A673 (cell line): ENCODE data around the gene MAST3. TPM values are rescaled to one million over a fixed set of nuclear protein-coding genes. Genes with fewer than 3 reads are reported as not detected.
A peak's percentile ranks its signal among the peaks of the same experiment; 100 is the strongest.

Experiments
- BruUV-seq: library from RNA; stranded (reverse); fragments of 400-500 nt; replicated peaks from 2 replicates; lab custom pipeline; 2021; lab: Mats Ljungman, UMichigan
- CTCF ChIA-PET: fragments of 300-600 bp; sonication (Branson Sonifier 250); formaldehyde crosslinking; loops from one replicate; lab custom pipeline; 2022; ENCODE audit warnings: antibody characterized with exemption; lab: Charles Lee
- POLR2A ChIA-PET: fragments of 300-600 bp; sonication (Branson Sonifier 250); formaldehyde crosslinking; loops from one replicate; lab custom pipeline; 2022; ENCODE audit warnings: antibody characterized with exemption; ENCODE audit not compliant: low non-redundant PET; lab: Charles Lee
- DNase-seq: peaks from one replicate; pipeline ENCODE4 v3.0.0-alpha.2; 2015; ENCODE audit warnings: low spot score
- H3K27ac ChIP-seq: fragments of 200-600 bp; sonication (generic); 2 replicates; pipeline ENCODE4 v1.5.1; 2016; ENCODE audit warnings: mixed run types, low read depth, mild to moderate bottlenecking, mixed read lengths, antibody characterized with exemption, low read length; ENCODE audit not compliant: poor library complexity, severe bottlenecking
- H3K27me3 ChIP-seq: fragments of 200-600 bp; sonication (generic); replicated peaks from 2 replicates; pipeline ENCODE4 v1.6.1; 2017; ENCODE audit warnings: mixed run types, low read depth, mild to moderate bottlenecking, mixed read lengths, antibody characterized with exemption, low read length; ENCODE audit not compliant: insufficient read depth, poor library complexity
- H3K36me3 ChIP-seq: fragments of 200-600 bp; sonication (generic); 2 replicates; pipeline ENCODE4 v1.6.1; 2016; ENCODE audit warnings: mixed run types, mild to moderate bottlenecking, mixed read lengths, antibody characterized with exemption, low read length; ENCODE audit not compliant: insufficient read depth, poor library complexity, severe bottlenecking
- H3K4me1 ChIP-seq: fragments of 200-600 bp; sonication (generic); 2 replicates; pipeline ENCODE4 v1.6.1; 2017; ENCODE audit warnings: mixed run types, mild to moderate bottlenecking, mixed read lengths, antibody characterized with exemption, low read length; ENCODE audit not compliant: insufficient read depth, poor library complexity, severe bottlenecking
- H3K4me3 ChIP-seq: fragments of 200-600 bp; sonication (generic); 2 replicates; pipeline ENCODE4 v1.5.1; 2016; ENCODE audit warnings: low read depth, mixed run types, mild to moderate bottlenecking, mixed read lengths, low read length; ENCODE audit not compliant: poor library complexity, severe bottlenecking
- H3K9me3 ChIP-seq: fragments of 200-600 bp; sonication (generic); 2 replicates; pipeline ENCODE4 v1.6.1; 2016; ENCODE audit warnings: mixed run types, low read depth, mild to moderate bottlenecking, mixed read lengths, antibody characterized with exemption, low read length; ENCODE audit not compliant: poor library complexity, severe bottlenecking
- EZH2 ChIP-seq: fragments of 200-600 bp; sonication (generic); IDR thresholded peaks from 2 replicates; pipeline ENCODE4 v1.6.1; 2017; ENCODE audit warnings: borderline replicate concordance, low read depth, mild to moderate bottlenecking, mixed read lengths, antibody characterized with exemption, low read length; ENCODE audit not compliant: poor library complexity, severe bottlenecking
- intact Hi-C: fragments of 100-400 bp; cut with micrococcal nuclease; formaldehyde crosslinking; loops from one replicate; pipeline ENCODE4 v1.10.0; 2022; ENCODE audit not compliant: unreplicated experiment
- total RNA-seq: library from RNA; stranded (reverse); gene quantifications from 2 replicates; pipeline ENCODE4 v1.2.3, GENCODE V29; 2021
- TF ChIP-seq, protein P1 (sequence below): fragments of 300-800, 200-600 bp; sonication (generic); conservative IDR thresholded peaks from 2 replicates; pipeline ENCODE4 v1.5.1; 2017; ENCODE audit warnings: low read depth, mild to moderate bottlenecking, antibody characterized with exemption, low read length, moderate library complexity, mixed read lengths

Gene MAST3
- total RNA-seq, 1 experiment from 2014 or later: 5.1 TPM

DNA sequence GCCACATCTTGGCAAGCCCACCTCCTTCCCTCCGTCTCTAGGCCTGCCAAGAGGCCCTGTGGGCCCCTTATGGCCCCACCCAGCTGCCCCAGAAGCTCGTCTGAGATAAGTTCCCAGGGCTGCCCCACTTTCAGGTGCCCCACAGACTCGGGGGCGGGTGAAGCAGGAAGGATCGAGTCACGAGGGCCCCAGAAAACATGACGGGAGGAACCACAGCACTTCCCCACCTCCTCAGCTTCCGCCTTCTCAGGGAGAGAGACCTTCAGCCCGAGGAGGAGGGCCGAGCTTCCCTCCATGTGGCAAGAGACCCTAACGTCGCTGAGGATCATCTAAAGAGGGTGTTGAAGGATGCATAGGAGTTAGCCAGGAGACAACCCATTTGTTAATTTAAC lies 6.4 kb upstream of the MAST3 start:
- no TSS peak for BruUV-seq
- H3K27ac ChIP-seq: no peak overlapping the region
- H3K27me3 ChIP-seq: no peaks in the 10 kb centered on the region
- no peak for TF ChIP-seq EZH2
- TF ChIP-seq, protein P1, sequence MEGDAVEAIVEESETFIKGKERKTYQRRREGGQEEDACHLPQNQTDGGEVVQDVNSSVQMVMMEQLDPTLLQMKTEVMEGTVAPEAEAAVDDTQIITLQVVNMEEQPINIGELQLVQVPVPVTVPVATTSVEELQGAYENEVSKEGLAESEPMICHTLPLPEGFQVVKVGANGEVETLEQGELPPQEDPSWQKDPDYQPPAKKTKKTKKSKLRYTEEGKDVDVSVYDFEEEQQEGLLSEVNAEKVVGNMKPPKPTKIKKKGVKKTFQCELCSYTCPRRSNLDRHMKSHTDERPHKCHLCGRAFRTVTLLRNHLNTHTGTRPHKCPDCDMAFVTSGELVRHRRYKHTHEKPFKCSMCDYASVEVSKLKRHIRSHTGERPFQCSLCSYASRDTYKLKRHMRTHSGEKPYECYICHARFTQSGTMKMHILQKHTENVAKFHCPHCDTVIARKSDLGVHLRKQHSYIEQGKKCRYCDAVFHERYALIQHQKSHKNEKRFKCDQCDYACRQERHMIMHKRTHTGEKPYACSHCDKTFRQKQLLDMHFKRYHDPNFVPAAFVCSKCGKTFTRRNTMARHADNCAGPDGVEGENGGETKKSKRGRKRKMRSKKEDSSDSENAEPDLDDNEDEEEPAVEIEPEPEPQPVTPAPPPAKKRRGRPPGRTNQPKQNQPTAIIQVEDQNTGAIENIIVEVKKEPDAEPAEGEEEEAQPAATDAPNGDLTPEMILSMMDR: no peak
- intact Hi-C loops: no loop called here
- H3K4me3 ChIP-seq: no peak overlapping the region
- no peaks in the 10 kb centered on the region for H3K9me3 ChIP-seq
- DNase-seq: no peak
- POLR2A ChIA-PET: no interaction called here
- no peaks in the 10 kb centered on the region for H3K36me3 ChIP-seq
- CTCF ChIA-PET: no interaction called here
- no peaks in the 10 kb centered on the region for H3K4me1 ChIP-seq

GRCh38 chr19:18093439-18094161 lies 4.0 kb upstream of the MAST3 start:
- Histone ChIP-seq H3K4me1 (peaks cover 8% of the 10 kb centered on the region), H3K4me3 (no peak overlapping the region), H3K36me3 (no peaks in the 10 kb centered on the region), H3K27me3 (no peaks in the 10 kb centered on the region), H3K9me3 (no peaks in the 10 kb centered on the region), H3K27ac (no peak overlapping the region)
- no peak for TF ChIP-seq EZH2
- TF ChIP-seq, protein P1: no peak
- no TSS peak for BruUV-seq
- peak; percentile 54 for DNase-seq
- POLR2A ChIA-PET: no interaction called here
- CTCF ChIA-PET: no interaction called here
- intact Hi-C loops: no loop called here

GRCh38 chr19:18096258-18096657 lies 1.3 kb upstream of the MAST3 start:
- ChIA-PET POLR2A (no interaction called here), CTCF (no interaction called here)
- Histone ChIP-seq H3K4me3 (no peak overlapping the region), H3K9me3 (no peaks in the 10 kb centered on the region), H3K36me3 (no peaks in the 10 kb centered on the region), H3K27ac (no peak overlapping the region), H3K4me1 (peaks cover 16% of the 10 kb centered on the region), H3K27me3 (peaks cover 6% of the 10 kb centered on the region)
- intact Hi-C loops: no loop called here
- BruUV-seq: no TSS peak
- TF ChIP-seq, protein P1: no peak
- TF ChIP-seq EZH2: no peak
- DNase-seq: no peak
